ENCODE measurements around the gene NCK2. TPM values are rescaled to one million over a fixed set of nuclear protein-coding genes. Genes with fewer than 3 reads are reported as not detected.

The NCK2 gene
- total RNA-seq, 1 donor from 2014 or later: 47.8 TPM

GRCh38 chr2:105775809-105776559 lies 31.3 kb downstream of the NCK2 start:
- no peak for DNase-seq (ENCODE audit: low read depth in 2 of 2)

- no peak for DNase-seq (ENCODE audit: low read depth in 2 of 2)
These were observed 31.8 kb downstream of the NCK2 start for GRCh38 chr2:105776560-105776928.

GRCh38 chr2:105777031-105777482 lies 32.3 kb downstream of the NCK2 start:
- no peak for DNase-seq (ENCODE audit: low read depth in 2 of 2)

GRCh38 chr2:105777506-105778055 lies 32.9 kb downstream of the NCK2 start:
- DNase-seq (ENCODE audit: low read depth in 2 of 2): no peak

- DNase-seq (ENCODE audit: low read depth in 2 of 2): no peak
These were observed 33.4 kb downstream of the NCK2 start for GRCh38 chr2:105778080-105778607.

- DNase-seq (ENCODE audit: low read depth in 2 of 2): no peak
These were observed 34.7 kb downstream of the NCK2 start for GRCh38 chr2:105779394-105779793.

GRCh38 chr2:105780606-105781005 lies 35.9 kb downstream of the NCK2 start:
- DNase-seq (ENCODE audit: low read depth in 2 of 2): peak in 1 of 2 donors; percentile 20

- no peak for DNase-seq (ENCODE audit: low read depth in 2 of 2)
These were observed 36.7 kb downstream of the NCK2 start for GRCh38 chr2:105781274-105781978.

GRCh38 chr2:105782123-105782522 lies 37.4 kb downstream of the NCK2 start:
- DNase-seq (ENCODE audit: low read depth in 2 of 2): no peak

GRCh38 chr2:105782646-105783045 lies 37.9 kb downstream of the NCK2 start:
- no peak for DNase-seq (ENCODE audit: low read depth in 2 of 2)

GRCh38 chr2:105783151-105783738 lies 38.5 kb downstream of the NCK2 start:
- no peak for DNase-seq (ENCODE audit: low read depth in 2 of 2)

- DNase-seq (ENCODE audit: low read depth in 2 of 2): no peak
These were observed 39.3 kb downstream of the NCK2 start for GRCh38 chr2:105783972-105784371.

- no peak for DNase-seq (ENCODE audit: low read depth in 2 of 2)
These were observed 39.9 kb downstream of the NCK2 start for GRCh38 chr2:105784589-105784988.

- DNase-seq (ENCODE audit: low read depth in 2 of 2): no peak
These were observed 40.6 kb downstream of the NCK2 start for GRCh38 chr2:105785095-105785847.

GRCh38 chr2:105786231-105787230 lies 41.8 kb downstream of the NCK2 start:
- DNase-seq (ENCODE audit: low read depth in 2 of 2): no peak

GRCh38 chr2:105787376-105788318 lies 42.9 kb downstream of the NCK2 start:
- peak in 1 of 2 donors; percentile 46 for DNase-seq (ENCODE audit: low read depth in 2 of 2)

GRCh38 chr2:105788670-105789290 lies 44.1 kb downstream of the NCK2 start:
- DNase-seq (ENCODE audit: low read depth in 2 of 2): no peak

- DNase-seq (ENCODE audit: low read depth in 2 of 2): peak in 1 of 2 donors; percentile 73
These were observed 45.2 kb downstream of the NCK2 start for GRCh38 chr2:105789745-105790460.
